Activated T-cell treated with anti-CD3 and anti-CD28 coated beads, Interleukin-2, amount 50 U/mL, for 24 hours (primary cell): Measurements from ENCODE around the gene TSACC.
A peak's percentile ranks its signal among the peaks of the same experiment; 100 is the strongest.

Experiments used
- DNase-seq: peaks from one replicate; pipeline ENCODE4 v3.0.0-alpha.2; 2020
- H3K27ac Mint-ChIP-seq: 2 replicates; pipeline ENCODE4 v1.8.0; 2020; ENCODE audit warnings: mild to moderate bottlenecking, mixed read lengths
- H3K27me3 Mint-ChIP-seq: 2 replicates; pipeline ENCODE4 v1.8.0; 2020; ENCODE audit warnings: mixed read lengths
- H3K36me3 Mint-ChIP-seq: 2 replicates; pipeline ENCODE4 v1.8.0; 2020; ENCODE audit warnings: low read depth, mixed read lengths
- H3K4me1 Mint-ChIP-seq: 2 replicates; pipeline ENCODE4 v1.8.0; 2020; ENCODE audit warnings: low read depth, mixed read lengths
- H3K4me3 Mint-ChIP-seq: 2 replicates; pipeline ENCODE4 v1.8.0; 2020; ENCODE audit warnings: mild to moderate bottlenecking, moderate library complexity, mixed read lengths
- H3K9me3 Mint-ChIP-seq: 2 replicates; pipeline ENCODE4 v1.8.0; 2020; ENCODE audit warnings: mixed read lengths

Gene TSACC

DNA sequence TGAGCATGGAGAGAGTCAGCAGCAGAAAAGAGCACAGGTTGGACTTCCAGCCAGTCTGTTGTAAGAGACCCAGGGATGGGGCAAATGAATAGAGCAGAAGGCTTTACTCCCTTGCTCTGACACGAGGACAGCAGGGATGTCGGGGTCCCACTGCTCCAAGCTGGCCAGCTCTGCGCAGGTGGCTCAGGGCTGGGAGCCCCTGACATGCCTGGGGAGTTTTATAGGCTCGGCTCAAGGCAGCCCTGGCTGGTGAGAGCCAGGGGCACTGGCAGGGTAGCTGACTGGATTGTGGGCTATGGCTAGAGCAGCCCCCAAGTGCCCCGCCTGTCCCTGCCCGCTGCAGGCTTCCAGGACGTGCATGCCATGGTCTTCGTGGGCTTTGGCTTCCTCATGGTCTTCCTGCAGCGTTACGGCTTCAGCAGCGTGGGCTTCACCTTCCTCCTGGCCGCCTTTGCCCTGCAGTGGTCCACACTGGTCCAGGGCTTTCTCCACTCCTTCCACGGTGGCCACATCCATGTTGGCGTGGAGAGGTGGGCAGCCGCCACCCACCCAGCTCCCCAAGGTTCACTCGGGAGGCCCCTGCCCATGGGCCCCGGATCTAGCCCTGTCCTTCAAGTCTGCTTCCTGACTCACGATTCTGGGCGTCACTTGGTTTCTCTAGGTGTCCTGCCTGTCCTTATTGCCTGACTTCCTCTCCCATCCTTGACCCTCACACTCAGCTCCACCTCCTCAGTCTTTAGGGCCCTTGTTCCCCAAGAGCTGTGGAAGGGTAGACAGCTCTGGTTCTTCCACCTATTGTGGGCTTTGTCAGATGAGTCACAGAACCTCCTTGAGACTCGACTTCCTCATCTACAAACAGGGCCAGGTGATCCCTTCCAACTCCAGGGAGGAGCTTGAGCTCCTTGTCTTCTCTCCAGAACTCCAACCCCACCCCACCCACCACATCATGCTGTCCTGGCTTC lies 38.9 kb downstream of the TSACC start:
- H3K4me1 Mint-ChIP-seq: no peaks in the 10 kb centered on the region
- no peak for DNase-seq
- no peak overlapping the region for H3K4me3 Mint-ChIP-seq
- H3K27me3 Mint-ChIP-seq: peaks cover 36% of the 10 kb centered on the region
- H3K9me3 Mint-ChIP-seq: no peaks in the 10 kb centered on the region
- H3K36me3 Mint-ChIP-seq: no peaks in the 10 kb centered on the region
- H3K27ac Mint-ChIP-seq: no peak overlapping the region

GRCh38 chr1:156378557-156378956 lies 40.2 kb downstream of the TSACC start:
- Mint-ChIP-seq H3K4me3 (no peak overlapping the region), H3K36me3 (no peaks in the 10 kb centered on the region), H3K27ac (no peak overlapping the region), H3K4me1 (no peaks in the 10 kb centered on the region), H3K27me3 (peaks cover 26% of the 10 kb centered on the region), H3K9me3 (no peaks in the 10 kb centered on the region)
- no peak for DNase-seq

DNA sequence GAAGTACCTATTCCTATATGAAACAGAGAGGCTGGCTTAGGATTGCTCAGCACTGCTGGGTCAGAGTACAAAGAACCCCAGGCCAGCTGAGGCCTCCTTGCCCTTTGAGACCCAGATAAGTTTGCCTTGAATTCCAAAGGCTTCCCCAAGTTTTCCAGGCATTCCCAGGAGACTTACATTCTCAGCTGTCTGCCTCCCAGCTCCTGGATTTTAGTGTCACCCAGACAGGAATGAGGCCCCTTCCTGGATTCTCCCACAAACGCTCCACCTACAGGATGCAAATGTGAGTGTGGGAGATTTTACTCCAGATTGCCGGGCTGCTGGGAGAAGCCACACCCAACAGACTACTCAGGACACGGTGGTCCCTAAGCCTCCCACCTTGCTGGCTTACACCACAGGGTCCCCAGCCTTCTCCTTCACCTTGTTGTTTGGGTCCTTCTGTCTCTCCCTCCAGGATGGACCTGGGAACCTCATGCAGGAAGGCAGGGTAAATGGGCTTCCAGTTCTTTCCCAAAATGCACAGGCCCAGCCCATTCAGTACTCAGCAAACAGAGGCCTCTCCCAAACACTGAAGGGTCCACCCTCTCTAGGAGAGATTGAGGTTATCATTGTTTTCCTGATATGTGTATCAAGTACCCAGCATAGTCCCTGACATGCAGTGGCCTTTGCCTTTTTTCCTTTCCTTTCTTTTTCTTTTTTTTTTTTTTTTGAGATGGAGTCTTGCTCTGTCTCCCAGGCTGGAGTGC lies 41.3 kb downstream of the TSACC start:
- no peak for DNase-seq
- Mint-ChIP-seq H3K27ac (no peak overlapping the region), H3K4me1 (no peaks in the 10 kb centered on the region), H3K9me3 (no peaks in the 10 kb centered on the region), H3K36me3 (no peaks in the 10 kb centered on the region), H3K27me3 (peaks cover 17% of the 10 kb centered on the region), H3K4me3 (no peak overlapping the region)

DNA sequence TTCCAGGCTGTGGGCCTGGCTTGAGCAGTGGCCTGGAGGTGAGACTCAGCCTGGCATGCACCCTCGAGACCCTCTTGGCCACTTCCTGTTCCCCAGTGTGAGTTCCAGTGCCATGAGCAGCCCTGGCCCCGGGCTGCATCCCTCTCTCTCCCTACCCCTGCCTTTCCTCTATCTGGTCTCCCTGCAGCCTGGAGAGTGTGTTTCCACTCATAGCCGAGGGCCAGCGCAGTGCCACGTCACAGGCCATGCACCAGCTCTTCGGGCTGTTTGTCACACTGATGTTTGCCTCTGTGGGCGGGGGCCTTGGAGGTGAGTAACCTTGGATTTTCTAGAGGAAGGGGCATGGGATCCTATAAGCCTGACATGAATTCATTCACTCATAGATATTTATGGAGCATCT lies 44.2 kb downstream of the TSACC start:
- H3K27ac Mint-ChIP-seq: no peak overlapping the region
- peaks cover 18% of the 10 kb centered on the region for H3K27me3 Mint-ChIP-seq
- no peaks in the 10 kb centered on the region for H3K9me3 Mint-ChIP-seq

GRCh38 chr1:156383023-156383422 lies 44.7 kb downstream of the TSACC start:
- peak; percentile 75 for DNase-seq
- H3K27me3 Mint-ChIP-seq: peaks cover 19% of the 10 kb centered on the region
- no peaks in the 10 kb centered on the region for H3K36me3 Mint-ChIP-seq
- no peak overlapping the region for H3K4me3 Mint-ChIP-seq
- no peak overlapping the region for H3K27ac Mint-ChIP-seq
- H3K4me1 Mint-ChIP-seq: peaks cover 4% of the 10 kb centered on the region
- no peaks in the 10 kb centered on the region for H3K9me3 Mint-ChIP-seq

More for the DNA sequence above, 44.2 kb downstream of the TSACC start:
- peaks cover 4% of the 10 kb centered on the region for H3K4me1 Mint-ChIP-seq
- DNase-seq: no peak
- H3K36me3 Mint-ChIP-seq: no peaks in the 10 kb centered on the region
- no peak overlapping the region for H3K4me3 Mint-ChIP-seq

- H3K36me3 Mint-ChIP-seq: no peaks in the 10 kb centered on the region
- H3K4me1 Mint-ChIP-seq: peaks cover 4% of the 10 kb centered on the region
- H3K27ac Mint-ChIP-seq: no peak overlapping the region
- no peak overlapping the region for H3K4me3 Mint-ChIP-seq
- H3K27me3 Mint-ChIP-seq: peaks cover 27% of the 10 kb centered on the region
- no peaks in the 10 kb centered on the region for H3K9me3 Mint-ChIP-seq
- no peak for DNase-seq
Measured at GRCh38 chr1:156384007-156384406, 45.7 kb downstream of the TSACC start.

DNA sequence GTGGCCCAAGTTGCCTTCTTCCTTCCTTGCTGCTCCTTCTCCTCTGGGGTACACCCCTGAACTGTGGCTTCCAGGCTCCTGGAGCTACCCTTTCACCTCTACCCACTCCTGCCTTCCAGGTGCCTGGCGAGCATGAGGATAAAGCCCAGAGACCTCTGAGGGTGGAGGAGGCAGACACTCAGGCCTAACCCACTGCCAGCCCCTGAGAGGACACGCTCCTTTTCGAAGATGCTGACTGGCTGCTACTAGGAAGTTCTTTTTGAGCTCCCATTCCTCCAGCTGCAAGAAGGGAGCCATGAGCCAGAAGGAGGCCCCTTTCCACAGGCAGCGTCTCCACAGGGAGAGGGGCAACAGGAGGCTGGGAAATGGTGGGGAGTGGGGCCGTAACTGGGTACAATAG lies 46.3 kb downstream of the TSACC start:
- no peak for DNase-seq
- no peak overlapping the region for H3K27ac Mint-ChIP-seq
- peaks cover 4% of the 10 kb centered on the region for H3K4me1 Mint-ChIP-seq
- H3K4me3 Mint-ChIP-seq: no peak overlapping the region
- peaks cover 34% of the 10 kb centered on the region for H3K27me3 Mint-ChIP-seq
- H3K9me3 Mint-ChIP-seq: no peaks in the 10 kb centered on the region
- H3K36me3 Mint-ChIP-seq: no peaks in the 10 kb centered on the region

DNA sequence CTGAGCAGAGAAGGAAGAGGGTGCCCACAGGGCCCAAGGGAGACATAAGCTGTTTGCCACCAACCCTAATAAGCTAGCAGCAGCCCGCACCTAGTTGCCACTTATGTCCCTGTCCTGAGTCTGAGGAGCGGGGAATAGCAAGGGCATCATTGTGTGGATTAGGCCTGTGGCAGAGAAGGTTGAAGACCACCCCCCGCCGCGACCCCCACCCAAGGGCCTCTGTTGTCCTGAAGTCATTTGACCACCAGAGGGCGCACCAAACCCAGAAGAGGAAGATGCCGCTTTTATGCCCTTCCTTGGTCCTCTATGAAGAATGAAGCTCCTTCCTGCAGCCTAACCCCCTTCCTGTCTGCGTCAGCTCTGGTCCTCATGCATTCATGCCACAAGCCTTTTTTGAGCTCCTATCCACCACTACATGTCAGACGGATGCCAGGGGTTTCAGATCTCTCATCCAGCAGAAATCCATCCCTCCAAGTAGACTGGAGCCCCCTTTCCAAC lies 47.3 kb downstream of the TSACC start:
- Mint-ChIP-seq H3K27me3 (peaks cover 43% of the 10 kb centered on the region), H3K4me3 (no peak overlapping the region), H3K27ac (no peak overlapping the region), H3K9me3 (no peaks in the 10 kb centered on the region), H3K4me1 (peaks cover 4% of the 10 kb centered on the region), H3K36me3 (no peaks in the 10 kb centered on the region)
- peak; percentile 81 for DNase-seq

DNA sequence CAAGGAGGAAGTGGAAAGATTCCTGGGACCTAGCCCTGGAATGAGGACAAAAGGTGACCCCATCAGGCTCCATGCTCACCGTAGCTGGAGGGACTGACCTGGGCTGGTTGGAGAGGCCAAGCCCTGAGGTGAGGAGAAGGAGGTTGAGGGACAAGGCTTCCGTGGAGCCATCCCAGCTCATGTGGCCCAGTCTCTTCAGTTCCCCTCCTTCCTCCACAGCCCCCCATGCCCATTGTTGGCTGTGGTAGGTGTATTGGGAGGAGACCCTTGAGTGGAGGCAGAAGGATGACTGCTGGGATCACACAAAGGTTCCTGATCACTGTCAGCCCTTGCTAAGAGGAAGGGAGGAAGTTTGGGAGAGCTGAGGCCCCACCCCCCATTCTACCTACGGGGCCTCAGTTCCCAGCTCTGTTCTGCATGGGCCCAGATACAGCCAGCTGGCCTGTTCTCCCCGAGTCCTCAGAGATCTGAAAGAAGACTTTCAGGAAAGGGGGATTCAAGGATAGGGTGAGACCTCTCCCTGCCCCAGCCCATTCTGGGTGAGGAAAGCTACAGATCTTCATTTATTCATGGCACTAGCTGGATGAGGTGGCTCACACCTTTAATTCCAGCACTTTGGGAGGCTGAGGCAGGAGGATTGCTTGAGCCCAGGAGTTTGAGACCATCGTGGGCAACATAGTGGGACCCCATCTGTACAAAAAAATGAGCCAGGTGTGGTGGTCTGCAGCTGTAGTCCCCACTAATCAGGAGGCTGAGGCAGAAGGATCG lies 48.0 kb downstream of the TSACC start:
- no peak for DNase-seq
- no peak overlapping the region for H3K27ac Mint-ChIP-seq
- no peaks in the 10 kb centered on the region for H3K9me3 Mint-ChIP-seq
- no peak overlapping the region for H3K4me3 Mint-ChIP-seq
- H3K36me3 Mint-ChIP-seq: no peaks in the 10 kb centered on the region
- H3K4me1 Mint-ChIP-seq: peaks cover 4% of the 10 kb centered on the region
- peaks cover 47% of the 10 kb centered on the region for H3K27me3 Mint-ChIP-seq

- DNase-seq: no peak
- H3K27me3 Mint-ChIP-seq: peaks cover 48% of the 10 kb centered on the region
- no peak overlapping the region for H3K27ac Mint-ChIP-seq
- H3K4me3 Mint-ChIP-seq: no peak overlapping the region
- H3K36me3 Mint-ChIP-seq: no peaks in the 10 kb centered on the region
- peaks cover 4% of the 10 kb centered on the region for H3K4me1 Mint-ChIP-seq
- H3K9me3 Mint-ChIP-seq: no peaks in the 10 kb centered on the region
Measured at GRCh38 chr1:156386949-156387869, 48.9 kb downstream of the TSACC start.

- Mint-ChIP-seq H3K36me3 (no peaks in the 10 kb centered on the region), H3K4me3 (no peak overlapping the region), H3K27me3 (peaks cover 52% of the 10 kb centered on the region), H3K4me1 (peaks cover 4% of the 10 kb centered on the region), H3K27ac (no peak overlapping the region), H3K9me3 (no peaks in the 10 kb centered on the region)
- DNase-seq: no peak
Measured at GRCh38 chr1:156387870-156388173, 49.5 kb downstream of the TSACC start.

GRCh38 chr1:156388174-156389137 lies 50.1 kb downstream of the TSACC start:
- peaks cover 52% of the 10 kb centered on the region for H3K27me3 Mint-ChIP-seq

DNA sequence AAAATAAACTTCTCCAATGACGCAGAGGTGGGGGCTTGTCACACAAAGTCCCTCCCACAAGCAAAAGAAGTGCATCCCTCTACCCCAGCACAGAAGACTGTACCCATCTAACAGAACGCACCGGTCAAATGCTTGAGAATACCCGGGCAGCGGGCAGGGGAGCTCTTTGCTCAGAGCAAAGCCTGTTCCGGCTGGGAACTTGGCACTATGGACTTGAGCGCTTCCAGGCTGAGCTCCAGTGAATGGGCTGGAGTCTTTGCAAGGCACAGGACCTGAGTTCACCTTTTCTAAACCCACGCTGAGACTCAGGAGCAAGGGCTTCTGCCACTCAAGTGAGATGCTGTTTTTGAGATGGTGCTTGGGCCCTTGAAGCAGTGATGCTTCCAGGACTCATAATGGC lies 51.0 kb downstream of the TSACC start:
- DNase-seq: no peak
- Mint-ChIP-seq H3K36me3 (no peaks in the 10 kb centered on the region), H3K27me3 (peaks cover 52% of the 10 kb centered on the region), H3K27ac (no peak overlapping the region), H3K4me1 (peaks cover 4% of the 10 kb centered on the region), H3K9me3 (no peaks in the 10 kb centered on the region), H3K4me3 (no peak overlapping the region)

More at GRCh38 chr1:156388174-156389137, 50.1 kb downstream of the TSACC start:
- no peaks in the 10 kb centered on the region for H3K9me3 Mint-ChIP-seq
- DNase-seq: no peak
- peaks cover 4% of the 10 kb centered on the region for H3K4me1 Mint-ChIP-seq
- H3K36me3 Mint-ChIP-seq: no peaks in the 10 kb centered on the region
- H3K27ac Mint-ChIP-seq: no peak overlapping the region
- H3K4me3 Mint-ChIP-seq: no peak overlapping the region
